22Rv1 (cell line): ENCODE data around the gene TRIM72.

Experiments
- ZFX ChIP-seq: fragments of 450-650 bp; IDR thresholded peaks from 2 replicates; pipeline ENCODE4 v1.6.1; 2017; ENCODE audit warnings: antibody characterized with exemption, borderline replicate concordance
- TF ChIP-seq, protein P1 (sequence below): fragments of 450-650 bp; IDR thresholded peaks from 2 replicates; pipeline ENCODE4 v1.5.1; 2017; ENCODE audit warnings: mild to moderate bottlenecking

DNA sequence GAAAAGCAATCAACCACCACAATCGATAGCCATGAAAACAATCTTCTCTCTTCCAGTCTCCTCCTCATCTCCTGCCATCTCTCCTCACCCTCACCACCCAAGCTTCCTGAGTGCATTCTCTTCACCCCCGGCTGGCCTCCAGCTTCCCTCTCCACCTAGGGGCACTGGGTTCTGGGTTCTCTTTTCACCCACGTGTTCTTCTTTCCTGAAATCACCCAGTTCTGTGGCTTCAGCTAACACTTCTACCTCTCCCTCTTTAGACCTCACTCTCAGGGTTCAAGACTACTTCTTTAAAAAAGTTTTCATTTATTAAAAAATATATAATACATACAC lies 54.1 kb downstream of the TRIM72 start:
- TF ChIP-seq, protein P1, sequence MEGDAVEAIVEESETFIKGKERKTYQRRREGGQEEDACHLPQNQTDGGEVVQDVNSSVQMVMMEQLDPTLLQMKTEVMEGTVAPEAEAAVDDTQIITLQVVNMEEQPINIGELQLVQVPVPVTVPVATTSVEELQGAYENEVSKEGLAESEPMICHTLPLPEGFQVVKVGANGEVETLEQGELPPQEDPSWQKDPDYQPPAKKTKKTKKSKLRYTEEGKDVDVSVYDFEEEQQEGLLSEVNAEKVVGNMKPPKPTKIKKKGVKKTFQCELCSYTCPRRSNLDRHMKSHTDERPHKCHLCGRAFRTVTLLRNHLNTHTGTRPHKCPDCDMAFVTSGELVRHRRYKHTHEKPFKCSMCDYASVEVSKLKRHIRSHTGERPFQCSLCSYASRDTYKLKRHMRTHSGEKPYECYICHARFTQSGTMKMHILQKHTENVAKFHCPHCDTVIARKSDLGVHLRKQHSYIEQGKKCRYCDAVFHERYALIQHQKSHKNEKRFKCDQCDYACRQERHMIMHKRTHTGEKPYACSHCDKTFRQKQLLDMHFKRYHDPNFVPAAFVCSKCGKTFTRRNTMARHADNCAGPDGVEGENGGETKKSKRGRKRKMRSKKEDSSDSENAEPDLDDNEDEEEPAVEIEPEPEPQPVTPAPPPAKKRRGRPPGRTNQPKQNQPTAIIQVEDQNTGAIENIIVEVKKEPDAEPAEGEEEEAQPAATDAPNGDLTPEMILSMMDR: no peak
- no peak for TF ChIP-seq ZFX
